IPS-18a (cell line): ENCODE measurements around the gene TRIM54.
A peak's percentile ranks its signal among the peaks of the same experiment; 100 is the strongest.
"Not testable (repeated sequence)": the region's sequence is repeated elsewhere in the genome, so short reads cannot be mapped to it uniquely, and the experiment has no call there.

Experiments
- H3K27ac ChIP-seq: one replicate; pipeline ENCODE4 v1.5.1; 2013; ENCODE audit warnings: low read length
- H3K27me3 ChIP-seq: one replicate; pipeline ENCODE4 v1.6.1; 2013; ENCODE audit warnings: mild to moderate bottlenecking, low read length; ENCODE audit not compliant: control insufficient read depth, insufficient read depth
- H3K36me3 ChIP-seq: one replicate; pipeline ENCODE4 v1.6.1; 2013; ENCODE audit warnings: low read depth, low read length; ENCODE audit not compliant: control insufficient read depth
- H3K4me1 ChIP-seq: one replicate; pipeline ENCODE4 v1.6.1; 2013; ENCODE audit warnings: low read depth, low read length; ENCODE audit not compliant: control insufficient read depth
- H3K4me3 ChIP-seq: one replicate; pipeline ENCODE4 v1.5.1; 2013; ENCODE audit warnings: low read length
- H3K9ac ChIP-seq: one replicate; pipeline ENCODE4 v1.6.1; 2013; ENCODE audit warnings: mild to moderate bottlenecking, low read length, moderate library complexity
- H3K9me3 ChIP-seq: one replicate; pipeline ENCODE4 v1.6.1; 2013; ENCODE audit warnings: low read depth, low read length; ENCODE audit not compliant: control insufficient read depth

TRIM54 gene

GRCh38 chr2:27322766-27323595 lies 40.8 kb downstream of the TRIM54 start, which contains the start of gene MPV17:
TSS of gene MPV17 (minus strand) at chr2:27323097. CDS start at chr2:27322517, 580 bp downstream.
- Histone ChIP-seq H3K27me3 (no peaks in the 10 kb centered on the region), H3K9ac (peak within 1 kb of the TSS; percentile 98), H3K4me3 (peak within 1 kb of the TSS; percentile 99), H3K9me3 (no peaks in the 10 kb centered on the region), H3K36me3 (peaks cover 23% of the 10 kb centered on the region), H3K27ac (peak within 1 kb of the TSS; percentile 95), H3K4me1 (peaks cover 6% of the 10 kb centered on the region)

GRCh38 chr2:27323596-27324285 lies 41.5 kb downstream of the TRIM54 start:
- Histone ChIP-seq H3K36me3 (peaks cover 30% of the 10 kb centered on the region), H3K27me3 (no peaks in the 10 kb centered on the region)

GRCh38 chr2:27324720-27325119 lies 42.5 kb downstream of the TRIM54 start:
- no peaks in the 10 kb centered on the region for H3K9me3 ChIP-seq
- no peaks in the 10 kb centered on the region for H3K27me3 ChIP-seq
- peaks cover 6% of the 10 kb centered on the region for H3K4me1 ChIP-seq
- H3K9ac ChIP-seq: no peak overlapping the region
- H3K36me3 ChIP-seq: peaks cover 38% of the 10 kb centered on the region
- no peak overlapping the region for H3K4me3 ChIP-seq
- H3K27ac ChIP-seq: no peak overlapping the region

More at GRCh38 chr2:27323596-27324285, 41.5 kb downstream of the TRIM54 start:
- Histone ChIP-seq H3K27ac (peak overlapping the region; percentile 95), H3K9ac (peak overlapping the region; percentile 98), H3K4me3 (peak overlapping the region; percentile 99), H3K4me1 (peaks cover 6% of the 10 kb centered on the region), H3K9me3 (no peaks in the 10 kb centered on the region)

GRCh38 chr2:27335311-27335710 lies 53.1 kb downstream of the TRIM54 start:
- H3K9ac ChIP-seq: no peak overlapping the region
- no peak overlapping the region for H3K4me3 ChIP-seq
- H3K36me3 ChIP-seq: peaks cover 75% of the 10 kb centered on the region
- H3K27me3 ChIP-seq: no peaks in the 10 kb centered on the region
- H3K27ac ChIP-seq: no peak overlapping the region
- no peaks in the 10 kb centered on the region for H3K4me1 ChIP-seq
- H3K9me3 ChIP-seq: no peaks in the 10 kb centered on the region

- H3K36me3 ChIP-seq: peaks cover 71% of the 10 kb centered on the region
- no peak overlapping the region for H3K4me3 ChIP-seq
Measured at GRCh38 chr2:27336173-27336572, 53.9 kb downstream of the TRIM54 start.

GRCh38 chr2:27347641-27348040 lies 65.4 kb downstream of the TRIM54 start:
- Histone ChIP-seq H3K36me3 (peaks cover 14% of the 10 kb centered on the region), H3K4me1 (no peaks in the 10 kb centered on the region), H3K4me3 (no peak overlapping the region), H3K27me3 (no peaks in the 10 kb centered on the region), H3K9ac (no peak overlapping the region), H3K9me3 (no peaks in the 10 kb centered on the region), H3K27ac (no peak overlapping the region)

More at GRCh38 chr2:27336173-27336572, 53.9 kb downstream of the TRIM54 start:
- no peaks in the 10 kb centered on the region for H3K27me3 ChIP-seq
- no peaks in the 10 kb centered on the region for H3K9me3 ChIP-seq
- no peak overlapping the region for H3K27ac ChIP-seq
- H3K9ac ChIP-seq: no peak overlapping the region
- no peaks in the 10 kb centered on the region for H3K4me1 ChIP-seq

GRCh38 chr2:27350106-27350693 lies 68.0 kb downstream of the TRIM54 start:
- H3K36me3 ChIP-seq: peaks cover 6% of the 10 kb centered on the region

GRCh38 chr2:27351802-27352598 lies 69.8 kb downstream of the TRIM54 start:
- H3K36me3 ChIP-seq: peaks cover 6% of the 10 kb centered on the region
- no peak overlapping the region for H3K9ac ChIP-seq
- H3K27ac ChIP-seq: no peak overlapping the region

More at GRCh38 chr2:27350106-27350693, 68.0 kb downstream of the TRIM54 start:
- Histone ChIP-seq H3K4me1 (peaks cover 5% of the 10 kb centered on the region), H3K9ac (no peak overlapping the region), H3K9me3 (no peaks in the 10 kb centered on the region), H3K4me3 (no peak overlapping the region), H3K27me3 (no peaks in the 10 kb centered on the region), H3K27ac (no peak overlapping the region)

GRCh38 chr2:27353386-27353761 lies 71.1 kb downstream of the TRIM54 start:
- H3K4me1 ChIP-seq: peaks cover 12% of the 10 kb centered on the region
- H3K9me3 ChIP-seq, H3K27ac ChIP-seq, H3K4me3 ChIP-seq, H3K27me3 ChIP-seq, H3K36me3 ChIP-seq, H3K9ac ChIP-seq: not testable (repeated sequence)

More at GRCh38 chr2:27351802-27352598, 69.8 kb downstream of the TRIM54 start:
- Histone ChIP-seq H3K27me3 (no peaks in the 10 kb centered on the region), H3K4me3 (no peak overlapping the region), H3K4me1 (peaks cover 8% of the 10 kb centered on the region), H3K9me3 (no peaks in the 10 kb centered on the region)

GRCh38 chr2:27353762-27354596 lies 71.8 kb downstream of the TRIM54 start:
- H3K9ac ChIP-seq: no peak overlapping the region
- peaks cover 12% of the 10 kb centered on the region for H3K4me1 ChIP-seq
- no peaks in the 10 kb centered on the region for H3K27me3 ChIP-seq
- H3K27ac ChIP-seq: no peak overlapping the region
- no peak overlapping the region for H3K4me3 ChIP-seq
- H3K36me3 ChIP-seq: peaks cover 6% of the 10 kb centered on the region
- H3K9me3 ChIP-seq: no peaks in the 10 kb centered on the region
